HepG2 (cell line): ENCODE results near the gene TTPAL. TPM values are rescaled to one million over a fixed set of nuclear protein-coding genes. Genes with fewer than 3 reads are reported as not detected.

ENCODE experiments used
- ARID4A ChIP-seq: sonication (generic); formaldehyde crosslinking; IDR thresholded peaks from 2 replicates; pipeline ENCODE4 v1.5.0; 2020; ENCODE audit warnings: mild to moderate bottlenecking, missing genetic modification reagents, borderline replicate concordance
- ATF5 ChIP-seq: sonication (generic); formaldehyde crosslinking; IDR thresholded peaks from 2 replicates; pipeline ENCODE4 v1.4.0; 2020; ENCODE audit warnings: mild to moderate bottlenecking, low read depth, missing genetic modification reagents
- CBFB ChIP-seq: sonication (generic); formaldehyde crosslinking; IDR thresholded peaks from 2 replicates; pipeline ENCODE4 v1.4.0; 2020; ENCODE audit warnings: missing genetic modification reagents
- CCAR2 ChIP-seq: fragments of 200-400 bp; formaldehyde crosslinking; optimal IDR thresholded peaks from 2 replicates; pipeline ENCODE3; 2018; ENCODE audit warnings: low read depth, mild to moderate bottlenecking, low read length, moderate library complexity
- CSRNP1 ChIP-seq: sonication (generic); formaldehyde crosslinking; IDR thresholded peaks from 2 replicates; pipeline ENCODE4 v1.8.1; 2023; ENCODE audit warnings: mild to moderate bottlenecking, missing genetic modification reagents
- DRAP1 ChIP-seq: IDR thresholded peaks from 2 replicates; pipeline ENCODE4 v1.6.1; 2016; ENCODE audit warnings: missing genetic modification reagents, missing compliant biosample characterization
- HNRNPK ChIP-seq: fragments of 200-400 bp; formaldehyde crosslinking; IDR thresholded peaks from 2 replicates; pipeline ENCODE4 v1.6.1; 2018; ENCODE audit warnings: low read length, low read depth, moderate library complexity, mild to moderate bottlenecking; ENCODE audit not compliant: poor library complexity, severe bottlenecking
- KDM6A ChIP-seq: IDR thresholded peaks from 2 replicates; pipeline ENCODE4 v1.6.1; 2016; ENCODE audit warnings: low read depth
- RBM39 ChIP-seq: fragments of 200-400 bp; formaldehyde crosslinking; IDR thresholded peaks from one replicate; pipeline ENCODE4 v1.6.1; 2018; ENCODE audit warnings: antibody characterized with exemption, mild to moderate bottlenecking, low read depth, low read length; ENCODE audit not compliant: poor library complexity, severe bottlenecking
- RFXAP ChIP-seq: sonication (generic); formaldehyde crosslinking; IDR thresholded peaks from 2 replicates; pipeline ENCODE4 v1.4.0; 2020; ENCODE audit warnings: missing genetic modification reagents, borderline replicate concordance
- SIN3B ChIP-seq: fragments of 150-350 bp; IDR thresholded peaks from 2 replicates; pipeline ENCODE4 v1.6.1; 2014; ENCODE audit warnings: low read length
- SNAPC5 ChIP-seq: sonication (generic); formaldehyde crosslinking; IDR thresholded peaks from 2 replicates; pipeline ENCODE4 v1.8.1; 2023; ENCODE audit warnings: mild to moderate bottlenecking, missing genetic modification reagents, borderline replicate concordance
- SRY ChIP-seq: sonication (generic); formaldehyde crosslinking; IDR thresholded peaks from 2 replicates; pipeline ENCODE4 v1.8.0; 2022; ENCODE audit warnings: mild to moderate bottlenecking, missing genetic modification reagents
- TEAD2 ChIP-seq: sonication (generic); formaldehyde crosslinking; IDR thresholded peaks from 2 replicates; pipeline ENCODE4 v1.9.0; 2021; ENCODE audit warnings: missing genetic modification reagents
- TFAP4 ChIP-seq: sonication (generic); IDR thresholded peaks from 2 replicates; pipeline ENCODE4 v1.6.1; 2016; ENCODE audit warnings: low read depth, borderline replicate concordance
- ZNF503 ChIP-seq: sonication (generic); formaldehyde crosslinking; IDR thresholded peaks from 2 replicates; pipeline ENCODE4 v1.4.0; 2020; ENCODE audit warnings: missing genetic modification reagents
- ZNF513 ChIP-seq: sonication (generic); formaldehyde crosslinking; conservative IDR thresholded peaks from 2 replicates; pipeline ENCODE4 v1.5.0; 2020; ENCODE audit warnings: missing genetic modification reagents
- ZNF557 ChIP-seq: sonication (generic); formaldehyde crosslinking; IDR thresholded peaks from 2 replicates; pipeline ENCODE4 v1.4.0; 2020; ENCODE audit warnings: missing genetic modification reagents
- polyA plus RNA-seq, 8 experiments: library from polyadenylated mRNA; depleted of rRNA in 3 of 8; stranded (reverse) in 7 of 8; unstranded in 1 of 8; fragments of >200 nt; fragmentation: Illumina TruSeq in 4 of 8; extraction: Trizol in 4 of 8; gene quantifications; 2 replicates each; pipeline versions ENCODE4 v1.2.1 to v1.2.3, GENCODE V29; 2011 to 2016; ENCODE audit warnings: low read depth in 4 of 8, missing spikeins in 1 of 8, mixed read lengths in 1 of 8; ENCODE audit not compliant: insufficient read depth in 1 of 8
- total RNA-seq, 5 experiments: library from RNA; depleted of rRNA; stranded (reverse); fragments of >200 nt; fragmentation: Illumina TruSeq; extraction: Trizol; gene quantifications; 2 replicates each; pipeline ENCODE4 v1.2.3, GENCODE V29; 2016; ENCODE audit warnings: low read depth in 1 of 5

TTPAL gene
- total and polyA plus RNA-seq, 2 of the 13 experiments (the other 11 are each of a cell fraction or from before 2014, with no cell fraction given), result 4.3 to 18.8 TPM

- no peak for TF ChIP-seq ZNF513 (CRISPR knock-in tag)
- no peak for TF ChIP-seq HNRNPK
- no peak for TF ChIP-seq ZNF557 (CRISPR knock-in tag)
- TF ChIP-seq ARID4A (CRISPR knock-in tag), result peak; percentile 56; the same call in 1 of the 2 replicates
- no peak for TF ChIP-seq KDM6A (CRISPR knock-in tag)
- TF ChIP-seq ZNF503 (CRISPR knock-in tag), result no peak
- no peak for TF ChIP-seq RFXAP (CRISPR knock-in tag)
- no peak for TF ChIP-seq CCAR2
- no peak for TF ChIP-seq ATF5 (CRISPR knock-in tag)
- TF ChIP-seq TEAD2 (CRISPR knock-in tag), result no peak
- no peak for TF ChIP-seq SRY (CRISPR knock-in tag)
- TF ChIP-seq RBM39, result no peak
- TF ChIP-seq DRAP1 (CRISPR knock-in tag), result 0 out of 2 replicates have a peak, but pooled peaks have one; percentile 32
- no peak for TF ChIP-seq SNAPC5 (CRISPR knock-in tag)
- no peak for TF ChIP-seq SIN3B
- no peak for TF ChIP-seq CSRNP1 (CRISPR knock-in tag)
- no peak for TF ChIP-seq CBFB
- peak; percentile 71; the same call in 1 of the 2 replicates for TF ChIP-seq TFAP4
Observed at GRCh38 chr20:44527716-44528199, 52.1 kb downstream of the TTPAL start (continued).
